HG02623 (cell line): Measurements from ENCODE around the gene GLP2R.

Source experiments
- ATAC-seq: cut with Tn5 transposase; IDR thresholded peaks from one replicate; pipeline ENCODE4 v1.9.1; 2021; ENCODE audit warnings: moderate library complexity; ENCODE audit not compliant: unreplicated experiment

The GLP2R gene

DNA sequence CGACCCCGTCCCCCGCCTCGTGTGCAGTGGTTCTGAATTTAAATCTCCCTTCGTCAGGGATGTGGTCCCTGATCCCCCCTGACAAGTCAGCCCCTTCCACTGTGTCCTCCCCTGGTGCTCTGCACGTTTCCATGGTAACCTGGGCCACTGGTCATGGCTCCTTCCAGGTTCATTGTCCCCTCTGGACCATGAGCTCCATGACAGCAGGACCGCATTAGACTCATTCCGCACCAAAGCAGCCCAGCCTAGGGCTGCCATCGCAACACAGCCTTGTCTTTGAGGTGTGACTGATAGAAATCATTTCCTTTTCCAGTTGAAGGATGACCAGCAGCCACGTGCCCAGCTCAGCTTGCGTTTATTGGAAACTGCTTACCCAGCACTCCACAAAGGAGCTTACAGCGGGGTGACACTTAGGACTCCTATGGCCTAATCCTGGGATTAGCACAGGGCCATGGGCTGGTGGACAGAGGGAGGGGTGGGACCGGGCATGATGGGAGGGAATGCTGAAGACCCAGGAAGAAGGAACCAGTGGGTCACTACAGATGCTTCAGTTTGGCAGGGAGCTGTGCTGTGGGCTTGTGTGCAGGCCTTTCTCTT, 71.7 kb downstream of the GLP2R start:
- ATAC-seq: no peak

DNA sequence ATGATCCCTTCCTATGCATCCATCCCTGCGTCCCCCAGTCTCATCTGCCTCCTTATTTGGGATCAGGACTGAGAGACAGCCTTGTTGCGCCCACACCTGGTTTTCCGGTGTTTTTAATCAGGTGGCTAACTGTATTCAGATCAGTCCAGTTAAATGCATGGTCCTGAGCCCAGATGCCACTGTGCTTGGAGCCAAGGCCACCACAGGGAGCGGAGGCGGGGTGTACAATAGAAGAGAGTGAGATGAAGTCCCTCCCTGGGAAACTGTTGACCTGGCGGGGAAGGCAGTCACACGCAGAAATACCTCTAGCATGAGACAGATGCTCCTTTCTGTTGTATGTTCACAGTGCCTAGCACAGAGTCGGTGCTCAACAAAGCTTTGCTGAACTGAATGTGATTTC, 73.1 kb downstream of the GLP2R start:
- no peak for ATAC-seq

DNA sequence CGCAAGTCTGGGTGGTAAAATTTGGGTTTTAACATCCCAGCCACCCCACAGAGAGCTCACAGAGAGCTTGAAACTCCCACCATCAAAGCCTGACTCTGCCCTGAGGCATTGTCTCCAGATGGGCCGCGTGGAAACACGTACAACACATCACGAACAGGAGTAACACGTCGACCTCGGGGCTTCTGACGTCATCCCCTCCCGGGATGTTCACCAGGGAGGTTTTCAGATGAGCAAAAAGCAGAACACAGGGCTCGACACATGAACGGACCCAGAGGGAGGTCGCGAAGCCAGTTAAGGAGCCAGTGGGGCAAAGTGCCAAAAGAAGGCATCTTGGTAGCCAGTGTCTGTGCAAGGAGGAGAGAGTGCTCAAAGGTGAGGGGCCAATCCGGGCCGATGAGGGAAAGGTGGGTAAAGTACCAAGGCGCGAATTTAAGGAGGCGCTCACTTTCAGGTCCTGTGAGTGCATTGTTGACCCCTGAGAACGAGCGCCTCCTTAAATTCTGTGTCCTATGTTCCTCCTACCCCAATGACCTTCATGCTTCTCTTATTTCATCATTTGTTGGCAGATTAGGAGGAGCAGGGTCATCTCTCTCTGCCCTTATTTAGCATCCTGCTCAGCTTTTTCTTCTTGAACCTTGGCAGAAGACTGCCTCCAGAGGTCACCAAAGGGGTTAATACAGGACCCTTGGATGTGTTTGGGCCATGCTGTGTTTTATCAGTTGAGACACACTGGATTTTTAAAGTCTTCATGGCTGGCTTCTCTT, 73.7 kb downstream of the GLP2R start:
- no peak for ATAC-seq

DNA sequence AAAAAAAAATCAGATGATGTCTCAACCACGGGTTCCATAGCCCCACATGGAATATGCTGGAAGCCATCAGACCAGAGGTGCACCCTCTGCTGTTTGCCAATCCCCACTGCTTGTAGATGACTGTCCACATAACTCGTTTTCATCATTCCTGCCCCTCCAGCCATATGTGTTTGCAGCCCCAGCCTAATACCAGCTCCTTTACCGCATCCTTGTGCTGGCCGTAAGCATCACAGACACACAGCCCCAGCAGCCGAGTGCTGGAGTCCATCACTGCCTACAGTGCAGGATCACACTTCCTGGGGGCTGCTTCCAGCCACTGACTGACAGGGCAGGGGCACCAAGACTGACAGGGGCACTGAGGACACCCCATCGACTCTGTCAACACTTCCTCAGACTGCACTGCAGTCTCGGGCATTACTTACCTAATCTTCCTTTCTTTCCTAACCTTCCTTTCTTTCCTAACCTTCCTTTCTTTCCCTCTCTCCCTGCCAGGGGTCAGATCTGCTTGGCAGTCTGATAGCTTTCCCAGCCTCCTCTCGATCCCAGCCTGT, 74.4 kb downstream of the GLP2R start:
- ATAC-seq: no peak

DNA sequence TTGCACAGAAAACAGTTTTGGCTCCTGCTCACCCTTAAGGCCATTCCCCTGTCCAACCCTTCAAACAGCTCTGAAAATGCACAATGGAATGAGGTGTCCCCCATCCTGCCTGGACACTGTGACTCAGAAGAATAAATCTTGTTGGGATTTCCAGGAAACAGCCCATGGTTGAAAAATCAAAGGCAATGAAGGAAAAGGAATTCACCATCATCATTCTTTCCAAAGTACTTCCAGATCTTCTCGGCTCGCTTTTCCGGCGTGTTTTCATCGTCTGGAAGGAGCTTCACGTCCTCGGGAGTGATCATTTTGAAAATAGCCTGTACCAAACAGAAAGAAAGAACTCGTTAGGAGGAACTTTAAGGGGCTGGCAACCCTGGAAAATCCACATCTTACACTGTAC, 75.1 kb downstream of the GLP2R start:
- no peak for ATAC-seq

DNA sequence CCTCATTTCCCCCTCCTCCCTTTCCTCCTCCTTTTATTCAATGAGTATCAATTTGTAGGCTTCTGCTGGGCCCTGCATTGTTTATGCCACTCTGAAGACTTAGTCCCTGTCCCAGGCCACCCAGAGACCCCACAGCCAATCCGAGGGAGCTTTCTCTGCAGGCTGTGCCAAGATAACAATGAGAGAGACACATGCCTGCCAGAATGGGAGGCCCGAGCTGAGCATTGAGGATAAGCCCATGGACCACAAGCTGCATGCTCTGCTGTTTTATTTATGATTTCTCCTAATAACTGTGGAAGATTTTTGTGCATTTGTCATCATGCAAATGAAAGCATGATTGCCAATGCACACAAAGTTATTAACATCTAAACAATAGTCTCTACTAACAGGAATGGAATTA, 76.4 kb downstream of the GLP2R start:
- ATAC-seq: no peak

DNA sequence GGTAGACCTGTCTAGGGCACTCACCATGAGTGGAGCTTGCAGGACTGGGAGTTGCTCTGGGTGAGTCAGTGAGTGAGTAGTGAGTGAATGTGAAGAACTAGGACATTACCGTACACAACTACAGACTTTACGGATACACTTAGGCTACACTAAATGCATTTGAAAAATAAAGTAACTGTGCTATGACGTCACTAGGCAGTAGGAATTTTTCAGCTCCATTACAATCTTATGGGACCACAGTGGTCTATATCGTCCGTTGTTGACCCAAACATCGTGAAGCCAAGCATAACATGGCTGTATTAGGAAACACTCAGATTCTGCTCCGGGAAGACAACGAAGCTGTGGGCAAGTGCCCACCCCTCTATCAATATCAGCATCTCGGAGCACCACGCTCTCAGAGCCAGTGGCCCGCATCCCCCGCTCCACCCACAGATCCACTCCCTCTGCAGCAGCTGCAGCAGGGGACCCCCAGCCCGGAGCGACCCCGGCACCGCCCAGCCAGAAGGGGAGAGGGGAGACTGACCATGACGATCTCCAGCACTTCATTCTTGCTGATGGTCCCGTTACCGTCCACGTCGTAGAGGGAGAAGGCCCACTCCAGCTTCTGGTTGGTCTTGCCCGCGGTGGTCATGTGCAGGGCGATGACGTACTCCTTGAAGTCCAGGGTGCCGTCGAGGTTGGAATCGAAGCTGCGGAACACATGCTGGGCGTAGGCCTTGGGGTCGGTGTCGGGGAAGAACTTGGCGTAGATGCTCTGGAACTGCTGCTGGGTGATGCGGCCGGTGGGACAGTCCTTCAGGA, 78.8 kb downstream of the GLP2R start:
- no peak for ATAC-seq

DNA sequence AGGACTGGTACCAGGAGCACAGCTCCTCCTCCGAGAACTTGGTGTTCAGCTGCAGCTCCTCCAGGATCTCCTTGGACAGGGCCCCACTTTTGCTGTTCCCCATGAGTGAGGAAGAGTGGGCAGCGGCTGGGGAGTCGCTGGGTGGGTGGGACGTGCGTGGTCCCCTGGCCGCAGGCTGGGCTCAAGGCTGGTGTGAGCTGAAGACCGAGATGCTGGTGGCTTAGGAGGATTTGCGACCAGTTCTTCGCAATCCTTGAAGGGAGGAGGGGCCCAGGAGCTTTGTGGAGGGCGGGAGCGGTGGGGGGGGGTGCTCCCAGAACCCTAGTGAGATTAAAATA, 79.3 kb downstream of the GLP2R start, which contains the start of gene RCVRN:
Gene RCVRN, minus strand, starts transcription at position 194 of the 338 bp plus-strand sequence. Its CDS starts 91 bp downstream, at position 103.
- no peak for ATAC-seq

DNA sequence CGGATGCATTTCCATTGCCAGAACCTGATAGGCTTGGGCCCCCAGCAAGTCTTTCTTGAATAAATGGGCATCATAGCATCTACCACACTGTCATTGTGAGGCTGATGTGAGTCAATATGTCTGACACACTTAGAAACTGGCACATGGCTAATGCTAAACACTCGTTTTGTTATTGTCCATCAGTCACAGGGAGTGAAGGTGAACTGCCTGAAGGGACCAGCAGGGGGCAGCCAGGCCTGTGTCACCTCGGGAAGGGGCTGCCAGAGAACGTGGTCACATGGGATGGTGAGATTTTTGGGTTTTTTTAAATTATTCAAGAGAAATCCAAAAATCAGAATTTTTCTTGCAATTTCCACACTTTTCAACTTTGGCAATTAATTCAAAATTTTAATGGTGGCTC, 80.2 kb downstream of the GLP2R start:
- peak; percentile 45 for ATAC-seq

DNA sequence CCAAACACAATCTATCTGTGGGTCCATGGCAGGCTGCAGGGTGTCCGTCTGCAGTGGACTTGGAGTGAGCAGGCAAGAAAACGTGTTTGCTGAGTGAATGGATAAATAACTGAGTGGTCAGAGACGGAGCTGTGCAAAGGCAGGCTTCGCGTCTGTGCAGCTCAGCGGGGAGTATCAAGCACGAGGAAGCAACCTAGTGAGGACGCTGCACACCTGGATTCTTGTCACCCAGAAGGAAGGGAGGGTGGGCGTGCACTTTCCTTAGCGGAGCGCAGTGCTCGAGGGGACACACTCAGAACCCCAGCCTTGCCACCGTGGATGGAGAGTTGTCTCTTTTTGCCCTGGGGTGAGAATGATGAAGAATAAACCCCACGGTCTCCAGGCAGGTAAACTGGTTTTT, 80.9 kb downstream of the GLP2R start:
- ATAC-seq: no peak

DNA sequence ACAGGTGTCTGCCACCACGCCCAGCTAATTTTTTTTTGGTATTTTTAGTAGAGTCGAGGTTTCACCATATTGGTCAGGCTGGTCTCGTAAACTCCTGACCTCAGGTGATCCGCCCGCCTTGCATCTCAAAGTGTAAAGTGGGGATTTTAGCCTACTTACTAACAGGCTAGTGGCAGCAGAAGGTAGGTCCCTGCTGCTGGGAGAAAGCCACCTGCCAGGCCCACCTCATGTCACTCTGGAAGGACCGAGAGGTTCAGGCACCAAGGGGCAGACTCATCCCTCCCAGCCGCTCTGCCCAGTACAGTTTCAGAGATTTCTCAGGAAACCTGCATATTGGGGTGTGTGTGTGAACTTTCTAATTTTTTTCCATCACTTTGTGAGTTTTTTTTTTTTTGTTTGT, 81.4 kb downstream of the GLP2R start:
- no peak for ATAC-seq

DNA sequence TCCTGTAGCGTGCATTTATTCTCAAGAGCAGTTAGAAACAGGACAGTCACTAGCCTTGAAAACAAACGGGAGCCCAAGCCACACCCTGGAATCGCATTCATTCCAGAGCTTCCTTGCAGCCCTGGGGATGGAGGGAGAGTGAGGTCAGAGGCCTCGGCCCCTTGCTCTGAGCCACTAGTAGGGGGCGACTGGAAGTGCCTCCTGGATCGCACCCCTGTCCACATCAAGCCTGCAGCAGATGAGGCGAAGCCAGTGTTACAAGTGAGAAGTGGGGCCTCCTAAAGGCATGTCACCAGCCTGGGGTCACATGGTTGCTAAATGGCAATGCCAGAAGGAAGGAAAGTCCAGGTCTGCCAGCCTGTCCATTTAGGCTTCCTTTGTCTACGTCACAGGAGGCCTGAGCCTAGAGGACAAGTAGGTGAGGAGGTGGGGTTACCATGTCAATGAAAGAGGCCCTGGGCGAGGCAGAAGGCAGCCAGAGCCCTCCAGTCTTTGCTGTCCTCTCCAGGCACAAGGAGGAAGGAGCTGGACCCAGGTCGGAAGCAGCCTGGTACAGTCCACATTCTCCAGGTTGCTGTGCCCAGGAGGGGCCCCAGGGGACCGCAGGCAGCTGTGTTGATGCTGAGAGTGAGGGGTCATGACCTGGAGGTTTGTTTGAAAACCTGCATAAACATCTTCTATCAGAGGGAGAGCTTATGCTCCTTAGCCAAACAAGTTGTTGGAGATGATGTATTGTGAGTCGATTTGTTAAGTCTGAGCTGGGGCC, 82.3 kb downstream of the GLP2R start:
- no peak for ATAC-seq

DNA sequence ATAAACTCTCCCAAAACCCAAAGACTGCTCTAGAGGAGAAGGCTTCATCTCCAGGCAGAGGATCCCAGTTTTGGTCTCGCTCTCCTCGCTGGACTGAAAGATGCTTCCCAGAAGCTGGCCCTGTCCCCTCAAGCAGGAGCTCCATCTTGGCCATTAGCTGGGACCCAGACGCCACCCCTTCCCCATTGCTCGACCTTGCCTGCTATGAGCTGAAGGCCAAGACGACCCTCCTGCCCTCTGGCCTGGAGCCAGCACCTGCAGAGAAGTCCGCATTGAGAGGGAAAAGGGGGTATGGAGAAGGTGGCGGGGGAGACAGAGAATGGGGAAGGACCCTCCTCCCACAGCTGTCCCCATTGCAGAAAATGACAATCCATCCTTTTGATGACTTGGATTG, 82.9 kb downstream of the GLP2R start:
- no peak for ATAC-seq

DNA sequence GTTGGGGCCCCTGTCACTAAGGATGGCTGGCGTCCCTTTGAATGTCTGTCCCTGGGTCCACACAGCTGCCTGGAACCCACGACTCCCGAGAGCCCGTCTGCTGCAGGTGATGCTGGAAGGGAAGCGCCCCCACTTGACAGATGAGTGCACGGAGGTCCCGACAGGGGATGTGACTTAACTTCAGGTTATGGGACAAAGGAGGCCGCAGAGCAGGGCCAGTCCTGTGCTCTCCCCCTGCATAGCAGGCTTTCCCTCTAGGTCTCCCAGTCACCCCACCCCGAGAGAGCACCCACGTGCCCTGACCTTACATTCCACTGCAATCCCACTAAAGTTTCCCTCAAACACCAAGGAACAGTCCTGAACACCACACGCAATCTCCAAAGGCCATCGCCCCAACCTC, 85.4 kb downstream of the GLP2R start:
- ATAC-seq: no peak

DNA sequence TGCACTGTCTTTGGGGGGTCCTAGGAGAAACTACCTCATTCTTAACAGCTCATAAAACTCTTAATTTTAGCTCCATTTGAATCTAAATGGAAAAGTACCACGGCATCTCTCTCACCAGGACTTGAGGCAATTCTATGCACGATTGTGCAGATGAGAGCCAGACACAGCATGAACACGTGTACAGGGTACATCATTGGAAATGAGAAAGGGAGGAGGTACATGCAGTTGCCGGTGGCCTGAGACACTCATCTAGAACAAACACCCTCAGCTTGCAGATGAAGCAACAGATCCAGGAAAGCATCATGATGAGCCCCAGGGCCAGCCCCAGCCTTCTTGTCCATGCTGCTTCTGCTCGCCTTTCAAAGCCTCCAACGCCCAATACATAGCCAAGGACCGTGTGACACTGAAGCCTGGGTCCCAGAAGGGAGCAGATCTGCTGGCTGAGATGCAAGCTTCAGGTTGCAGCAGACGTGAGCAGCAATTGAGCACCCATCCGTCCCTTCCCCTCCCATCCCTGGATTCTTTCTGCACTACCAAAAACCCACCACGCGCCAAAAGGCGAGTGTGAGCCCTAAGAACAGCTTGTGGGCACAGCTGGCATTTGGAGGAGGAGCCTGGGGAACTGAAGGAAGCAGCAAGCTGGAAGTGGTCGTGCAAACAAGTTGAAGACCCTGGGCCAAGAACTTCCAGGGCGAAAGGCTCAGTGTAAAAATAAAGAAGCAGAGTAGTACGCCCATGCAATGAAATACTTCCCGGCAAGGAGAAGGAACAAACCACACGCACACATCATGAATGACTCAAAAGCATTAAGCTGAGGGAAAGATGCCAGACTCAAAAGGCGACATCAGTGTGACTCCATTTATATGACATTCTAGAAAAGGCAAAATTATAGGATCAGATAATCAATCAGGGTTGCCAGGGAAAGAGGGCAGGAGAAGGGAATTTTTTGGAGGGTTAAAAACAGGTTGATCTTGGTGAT, 86.7 kb downstream of the GLP2R start:
- no peak for ATAC-seq

DNA sequence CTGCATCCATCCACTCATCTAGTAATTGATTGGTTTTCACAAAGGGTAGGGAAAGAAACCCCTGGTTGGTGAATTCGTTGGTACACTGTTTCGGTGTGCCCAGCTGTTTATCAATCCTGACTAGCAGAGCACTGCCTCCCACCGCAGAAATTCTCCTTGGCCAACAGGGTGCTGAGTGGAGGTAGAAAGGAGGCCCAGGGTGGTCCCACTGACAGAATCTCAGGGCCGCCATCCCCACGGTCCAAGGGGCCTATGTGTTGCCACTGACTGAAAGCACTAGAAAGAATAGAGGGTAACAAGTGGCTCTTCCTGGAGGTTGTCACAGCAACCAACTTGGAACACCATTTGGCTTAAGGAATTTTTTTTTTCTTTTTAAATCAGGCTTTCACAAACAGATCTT, 87.8 kb downstream of the GLP2R start:
- no peak for ATAC-seq

DNA sequence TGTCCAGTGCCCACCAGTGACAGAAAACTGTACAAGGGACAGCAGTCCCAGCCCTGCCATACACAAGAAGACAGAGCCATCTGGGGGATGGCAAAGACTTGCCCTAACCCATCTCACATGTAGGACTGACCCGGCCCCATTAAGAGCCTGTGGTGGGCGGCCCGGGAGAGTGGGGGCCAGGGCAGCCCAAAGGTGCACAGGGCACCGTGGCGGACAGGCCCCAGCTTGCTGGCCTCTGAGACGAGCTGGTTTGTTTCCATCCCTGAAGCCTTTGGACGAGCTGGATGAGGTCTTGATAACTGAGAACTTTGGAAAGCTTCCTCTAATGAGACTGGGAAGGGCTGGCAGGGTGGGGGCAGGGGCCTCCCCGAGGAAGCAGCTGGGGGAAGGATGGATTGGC, 90.4 kb downstream of the GLP2R start:
- no peak for ATAC-seq

DNA sequence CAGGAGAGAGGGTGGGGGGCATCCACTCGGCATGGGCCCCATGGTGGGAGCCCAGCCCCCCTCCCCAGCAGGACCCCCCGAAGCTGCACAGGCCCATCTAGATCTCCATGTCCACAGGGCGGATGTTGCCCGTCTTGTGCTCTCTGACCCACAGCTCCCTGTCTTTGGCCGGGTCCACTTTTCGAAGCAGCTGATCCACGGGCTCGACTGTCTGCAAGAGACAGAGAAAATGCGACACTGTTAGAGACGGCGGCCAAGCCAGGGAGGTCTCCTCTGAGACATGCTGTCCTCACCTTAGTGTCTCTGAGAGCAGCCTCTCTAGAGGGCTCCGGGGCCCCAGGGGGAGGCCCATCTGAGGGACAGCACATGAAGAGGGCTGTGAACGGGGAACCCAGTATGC, 91.4 kb downstream of the GLP2R start:
- no peak for ATAC-seq

DNA sequence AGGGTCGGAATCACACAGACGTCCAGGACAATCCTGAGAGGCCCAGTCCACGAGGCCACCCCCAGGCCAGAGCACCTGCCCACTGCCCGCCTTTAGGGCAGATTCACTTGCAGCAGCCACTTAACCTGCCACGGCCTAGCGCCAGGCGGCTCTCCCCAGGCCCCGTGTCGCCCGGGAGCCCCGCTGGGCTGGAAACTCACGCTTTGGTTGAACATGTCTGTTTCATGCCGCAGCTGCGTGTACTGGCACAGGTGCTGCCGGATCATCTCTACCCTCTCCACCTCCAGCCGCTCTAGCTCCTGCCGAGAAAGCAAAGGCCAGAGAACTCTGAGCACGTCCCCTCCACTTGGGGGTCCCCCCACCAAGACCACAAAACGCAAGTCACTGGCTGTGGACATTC, 92.1 kb downstream of the GLP2R start:
- no peak for ATAC-seq

DNA sequence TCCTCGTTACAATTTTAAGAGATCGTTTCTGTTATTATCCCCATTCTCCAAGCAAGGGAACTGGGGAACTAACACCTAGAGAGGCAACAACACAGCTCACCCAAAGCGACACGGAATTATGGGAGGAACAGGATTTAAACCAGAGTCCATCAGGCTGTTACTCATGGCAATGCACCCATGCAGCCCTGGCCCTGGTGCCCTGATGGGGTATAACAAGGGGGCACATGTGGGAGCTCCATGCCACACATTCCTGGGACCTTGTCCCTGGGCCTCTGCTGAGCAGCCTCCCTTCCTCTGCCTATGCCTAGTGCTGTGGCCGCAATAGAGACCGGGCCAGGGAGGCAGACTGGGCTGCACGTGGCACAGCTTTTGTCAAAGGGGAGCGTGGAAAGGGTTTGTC, 92.6 kb downstream of the GLP2R start:
- ATAC-seq: no peak
